Measurements from ENCODE around the gene KLHL26. TPM values are rescaled to one million over a fixed set of nuclear protein-coding genes. Genes with fewer than 3 reads are reported as not detected.

Gene KLHL26
- total RNA-seq, 6 experiments from 2014 or later = 3.6 to 9.3 (median 7.4) TPM

GRCh38 chr19:18608102-18608804 is 28.6 kb upstream of the KLHL26 start:
- Mint-ChIP-seq H3K27ac (no peak overlapping the region), H3K4me1 (ENCODE audit: low read depth) (peaks cover 4% of the 10 kb centered on the region; the same call in 1 of the 2 replicates), H3K36me3 (ENCODE audit: low read depth) (no peaks in the 10 kb centered on the region), H3K9me3 (no peaks in the 10 kb centered on the region), H3K4me3 (no peak overlapping the region), H3K27me3 (ENCODE audit: insufficient read depth) (peaks cover 45% of the 10 kb centered on the region)
- DNase-seq = no peak
- TF ChIP-seq CTCF (IDR thresholded peaks at IDR 0.05) = no peak

- H3K9me3 Mint-ChIP-seq = no peaks in the 10 kb centered on the region
- peaks cover 51% of the 10 kb centered on the region for H3K27me3 Mint-ChIP-seq (ENCODE audit: insufficient read depth)
- no peak for DNase-seq
- no peak for TF ChIP-seq CTCF (IDR thresholded peaks at IDR 0.05)
- no peak overlapping the region for H3K4me3 Mint-ChIP-seq
- H3K4me1 Mint-ChIP-seq (ENCODE audit: low read depth) = peaks cover 4% of the 10 kb centered on the region; the same call in 1 of the 2 replicates
- no peak overlapping the region for H3K27ac Mint-ChIP-seq
- H3K36me3 Mint-ChIP-seq (ENCODE audit: low read depth) = no peaks in the 10 kb centered on the region
Measured at GRCh38 chr19:18608805-18609716, 27.8 kb upstream of the KLHL26 start.

- no peak for TF ChIP-seq CTCF (IDR thresholded peaks at IDR 0.05)
- H3K27ac Mint-ChIP-seq = no peak overlapping the region
- DNase-seq = no peak
- H3K36me3 Mint-ChIP-seq (ENCODE audit: low read depth) = no peaks in the 10 kb centered on the region
- peaks cover 56% of the 10 kb centered on the region for H3K27me3 Mint-ChIP-seq (ENCODE audit: insufficient read depth)
- H3K4me1 Mint-ChIP-seq (ENCODE audit: low read depth) = peaks cover 4% of the 10 kb centered on the region; the same call in 1 of the 2 replicates
- no peaks in the 10 kb centered on the region for H3K9me3 Mint-ChIP-seq
- H3K4me3 Mint-ChIP-seq = no peak overlapping the region
Measured at GRCh38 chr19:18609717-18610051, 27.1 kb upstream of the KLHL26 start.

- Mint-ChIP-seq H3K4me3 (no peak overlapping the region), H3K4me1 (ENCODE audit: low read depth) (peaks cover 4% of the 10 kb centered on the region; the same call in 1 of the 2 replicates), H3K9me3 (no peaks in the 10 kb centered on the region), H3K27ac (no peak overlapping the region), H3K36me3 (ENCODE audit: low read depth) (no peaks in the 10 kb centered on the region), H3K27me3 (ENCODE audit: insufficient read depth) (peaks cover 57% of the 10 kb centered on the region)
- no peak for DNase-seq
- no peak for TF ChIP-seq CTCF (IDR thresholded peaks at IDR 0.05)
Measured at GRCh38 chr19:18610245-18610555, 26.6 kb upstream of the KLHL26 start.

GRCh38 chr19:18610556-18611326 is 26.1 kb upstream of the KLHL26 start:
- Mint-ChIP-seq H3K9me3 (no peaks in the 10 kb centered on the region), H3K4me1 (ENCODE audit: low read depth) (peaks cover 4% of the 10 kb centered on the region; the same call in 1 of the 2 replicates), H3K4me3 (no peak overlapping the region), H3K36me3 (ENCODE audit: low read depth) (no peaks in the 10 kb centered on the region), H3K27me3 (ENCODE audit: insufficient read depth) (peaks cover 56% of the 10 kb centered on the region), H3K27ac (no peak overlapping the region)
- no peak for DNase-seq
- TF ChIP-seq CTCF (IDR thresholded peaks at IDR 0.05) = no peak
